Esophagus squamous epithelium (tissue), 4 donors: ENCODE measurements around the gene KRTAP10-10.

Experiments
- CTCF ChIP-seq, 6 experiments: fragments of 450-650 bp in 4 of 6; fragments of 200-600 bp in 2 of 6; sonication (generic) in 2 of 6; IDR thresholded peaks; one replicate each; pipeline ENCODE4 v1.5.1; 2016 to 2019; ENCODE audit warnings: antibody characterized with exemption in 6 of 6, mild to moderate bottlenecking in 4 of 6, moderate library complexity in 4 of 6
- POLR2A ChIP-seq, 4 donors: fragments of 450-650 bp; IDR thresholded peaks; one replicate each; pipeline ENCODE4 v1.6.1; 2017; ENCODE audit warnings: antibody characterized with exemption in 4 of 4, mild to moderate bottlenecking in 4 of 4, moderate library complexity in 3 of 4

GRCh38 chr21:44677881-44678280 is 40.7 kb downstream of the KRTAP10-10 start:
- TF ChIP-seq CTCF (IDR thresholded peaks at IDR 0.05) (no peak), POLR2A (IDR thresholded peaks at IDR 0.05) (no peak)
